HepG2 (cell line): ENCODE data around the gene CDK8. TPM values are rescaled to one million over a fixed set of nuclear protein-coding genes. Genes with fewer than 3 reads are reported as not detected.

Source experiments
- ARNT2 ChIP-seq: sonication (generic); formaldehyde crosslinking; IDR thresholded peaks from 2 replicates; pipeline ENCODE4 v1.8.0; 2022; ENCODE audit warnings: mild to moderate bottlenecking, low read depth, missing genetic modification reagents, moderate library complexity
- ASH2L ChIP-seq: fragments of 300-600, 200-600 bp; sonication (generic); IDR thresholded peaks from 2 replicates; pipeline ENCODE4 v1.7.0; 2017; ENCODE audit warnings: low read depth, mild to moderate bottlenecking, moderate library complexity, mixed read lengths, low read length; ENCODE audit not compliant: insufficient read length
- FOXO1 ChIP-seq: sonication (generic); formaldehyde crosslinking; IDR thresholded peaks from 2 replicates; pipeline ENCODE4 v1.4.0; 2020; ENCODE audit warnings: missing genetic modification reagents
- GATAD2A ChIP-seq: IDR thresholded peaks from 2 replicates; pipeline ENCODE4 v1.6.1; 2016
- GFI1 ChIP-seq: sonication (generic); formaldehyde crosslinking; IDR thresholded peaks from 2 replicates; pipeline ENCODE4 v1.5.0; 2020; ENCODE audit warnings: missing genetic modification reagents, mild to moderate bottlenecking, borderline replicate concordance
- KLF12 ChIP-seq: sonication (generic); formaldehyde crosslinking; IDR thresholded peaks from 2 replicates; pipeline ENCODE4 v1.4.0; 2020; ENCODE audit warnings: missing genetic modification reagents, borderline replicate concordance
- MAFK ChIP-seq, 2 experiments: IDR thresholded peaks in 1 of 2; conservative IDR thresholded peaks in 1 of 2; 2 replicates each; pipeline ENCODE4 v1.6.1; 2011; ENCODE audit warnings: improper control_type of control experiment in 2 of 2, low read length in 2 of 2
- MTA1 ChIP-seq: sonication (generic); formaldehyde crosslinking; IDR thresholded peaks from 2 replicates; pipeline ENCODE4 v1.4.0; 2020; ENCODE audit warnings: missing genetic modification reagents, mild to moderate bottlenecking, borderline replicate concordance
- PPARG ChIP-seq: conservative IDR thresholded peaks from 2 replicates; pipeline ENCODE4 v1.6.1; 2016; ENCODE audit warnings: missing biosample characterization, missing genetic modification reagents
- PRMT3 ChIP-seq: sonication (generic); formaldehyde crosslinking; IDR thresholded peaks from 2 replicates; pipeline ENCODE4 v1.8.1; 2022; ENCODE audit warnings: low read depth, mild to moderate bottlenecking, moderate library complexity, missing genetic modification reagents, borderline replicate concordance
- RAD21 ChIP-seq: fragments of 450-650 bp; formaldehyde crosslinking; IDR thresholded peaks from 2 replicates; pipeline ENCODE4 v1.5.0; 2020; ENCODE audit warnings: mild to moderate bottlenecking
- RCOR2 ChIP-seq: IDR thresholded peaks from 2 replicates; pipeline ENCODE4 v1.6.1; 2016; ENCODE audit warnings: missing biosample characterization, missing genetic modification reagents
- ZMYM3 ChIP-seq: sonication (generic); formaldehyde crosslinking; IDR thresholded peaks from 2 replicates; pipeline ENCODE4 v1.5.1; 2020; ENCODE audit warnings: mild to moderate bottlenecking, missing genetic modification reagents
- ZNF569 ChIP-seq: sonication (generic); formaldehyde crosslinking; IDR thresholded peaks from 2 replicates; pipeline ENCODE4 v1.5.0; 2020; ENCODE audit warnings: mild to moderate bottlenecking, missing genetic modification reagents, moderate library complexity, borderline replicate concordance
- ZNF703 ChIP-seq: sonication (generic); formaldehyde crosslinking; IDR thresholded peaks from 2 replicates; pipeline ENCODE4 v1.5.1; 2020; ENCODE audit warnings: missing genetic modification reagents, mild to moderate bottlenecking, moderate library complexity, borderline replicate concordance
- ZNF773 ChIP-seq: sonication (generic); formaldehyde crosslinking; IDR thresholded peaks from 2 replicates; pipeline ENCODE4 v1.4.0; 2020; ENCODE audit warnings: missing genetic modification reagents, borderline replicate concordance
- polyA plus RNA-seq, 8 experiments: library from polyadenylated mRNA; depleted of rRNA in 3 of 8; stranded (reverse) in 7 of 8; unstranded in 1 of 8; fragments of >200 nt; fragmentation: Illumina TruSeq in 4 of 8; extraction: Trizol in 4 of 8; gene quantifications; 2 replicates each; pipeline versions ENCODE4 v1.2.1 to v1.2.3, GENCODE V29; 2011 to 2016; ENCODE audit warnings: low read depth in 4 of 8, missing spikeins in 1 of 8, mixed read lengths in 1 of 8; ENCODE audit not compliant: insufficient read depth in 1 of 8
- total RNA-seq, 5 experiments: library from RNA; depleted of rRNA; stranded (reverse); fragments of >200 nt; fragmentation: Illumina TruSeq; extraction: Trizol; gene quantifications; 2 replicates each; pipeline ENCODE4 v1.2.3, GENCODE V29; 2016; ENCODE audit warnings: low read depth in 1 of 5
- TF ChIP-seq, protein P1 (sequence below): sonication (generic); formaldehyde crosslinking; IDR thresholded peaks from 2 replicates; pipeline ENCODE4 v1.5.0; 2020; ENCODE audit warnings: mild to moderate bottlenecking, missing genetic modification reagents
- TF ChIP-seq, protein P2 (sequence below): sonication (generic); formaldehyde crosslinking; IDR thresholded peaks from 2 replicates; pipeline ENCODE4 v1.5.0; 2020; ENCODE audit warnings: missing genetic modification reagents, mild to moderate bottlenecking, borderline replicate concordance
- TF ChIP-seq, protein P3 (sequence below): sonication (generic); formaldehyde crosslinking; IDR thresholded peaks from 2 replicates; pipeline ENCODE4 v1.4.0; 2020; ENCODE audit warnings: missing genetic modification reagents, borderline replicate concordance
- TF ChIP-seq, protein P4 (sequence below): IDR thresholded peaks from 2 replicates; pipeline ENCODE4 v1.6.1; 2016; ENCODE audit warnings: control low read depth

The CDK8 gene
- total and polyA plus RNA-seq, 2 of the 13 experiments (the other 11 are each of a cell fraction or from before 2014, with no cell fraction given) = 15.8 to 16.4 TPM

DNA sequence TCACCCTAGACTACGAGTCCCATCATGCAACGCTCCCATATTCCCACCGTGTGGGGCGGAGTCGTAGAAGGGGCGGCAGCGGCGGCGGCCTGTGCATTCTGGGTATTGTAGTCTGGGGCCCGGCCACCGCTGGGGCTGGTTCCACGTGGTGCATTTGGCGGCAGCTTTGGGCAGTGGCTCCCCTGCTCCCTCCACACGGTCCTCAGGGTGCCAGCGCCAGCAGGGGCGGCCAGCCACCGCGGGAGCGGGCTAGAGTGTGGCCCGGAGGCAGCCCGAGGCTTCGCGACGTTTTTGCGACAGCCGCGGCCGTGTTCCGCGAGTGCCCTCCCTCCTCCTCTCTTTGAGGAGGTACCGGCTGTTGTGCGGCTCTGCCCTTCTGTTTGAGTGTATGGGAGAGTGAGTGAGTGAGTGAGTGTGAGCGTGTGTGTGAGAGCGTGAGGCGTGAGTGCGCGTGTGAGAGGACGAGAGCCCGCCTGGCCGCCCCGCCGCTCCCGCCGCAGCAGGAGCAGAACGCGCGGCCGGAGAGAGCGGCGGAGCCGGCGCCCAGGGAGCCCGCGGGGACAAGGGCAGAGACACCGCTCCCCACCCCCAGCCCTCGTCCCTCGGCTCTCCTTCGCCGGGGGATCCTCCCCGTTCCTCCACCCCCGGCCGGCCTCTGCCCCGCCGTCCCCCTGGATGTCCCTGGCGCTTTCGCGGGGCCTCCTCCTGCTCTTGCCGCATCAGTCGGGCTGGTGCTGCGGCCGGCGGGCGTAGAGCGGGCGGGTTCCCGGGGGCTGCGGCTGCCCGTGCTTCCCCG is at the start of gene CDK8 (continued):
- TF ChIP-seq, protein P1, sequence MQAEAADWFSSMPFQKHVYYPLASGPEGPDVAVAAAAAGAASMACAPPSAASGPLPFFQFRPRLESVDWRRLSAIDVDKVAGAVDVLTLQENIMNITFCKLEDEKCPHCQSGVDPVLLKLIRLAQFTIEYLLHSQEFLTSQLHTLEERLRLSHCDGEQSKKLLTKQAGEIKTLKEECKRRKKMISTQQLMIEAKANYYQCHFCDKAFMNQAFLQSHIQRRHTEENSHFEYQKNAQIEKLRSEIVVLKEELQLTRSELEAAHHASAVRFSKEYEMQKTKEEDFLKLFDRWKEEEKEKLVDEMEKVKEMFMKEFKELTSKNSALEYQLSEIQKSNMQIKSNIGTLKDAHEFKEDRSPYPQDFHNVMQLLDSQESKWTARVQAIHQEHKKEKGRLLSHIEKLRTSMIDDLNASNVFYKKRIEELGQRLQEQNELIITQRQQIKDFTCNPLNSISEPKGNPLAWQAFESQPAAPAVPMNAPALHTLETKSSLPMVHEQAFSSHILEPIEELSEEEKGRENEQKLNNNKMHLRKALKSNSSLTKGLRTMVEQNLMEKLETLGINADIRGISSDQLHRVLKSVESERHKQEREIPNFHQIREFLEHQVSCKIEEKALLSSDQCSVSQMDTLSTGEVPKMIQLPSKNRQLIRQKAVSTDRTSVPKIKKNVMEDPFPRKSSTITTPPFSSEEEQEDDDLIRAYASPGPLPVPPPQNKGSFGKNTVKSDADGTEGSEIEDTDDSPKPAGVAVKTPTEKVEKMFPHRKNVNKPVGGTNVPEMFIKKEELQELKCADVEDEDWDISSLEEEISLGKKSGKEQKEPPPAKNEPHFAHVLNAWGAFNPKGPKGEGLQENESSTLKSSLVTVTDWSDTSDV = peak; percentile 67; the same call in 1 of the 2 replicates
- TF ChIP-seq RAD21 (CRISPR knock-in tag) = no peak
- TF ChIP-seq, protein P2, sequence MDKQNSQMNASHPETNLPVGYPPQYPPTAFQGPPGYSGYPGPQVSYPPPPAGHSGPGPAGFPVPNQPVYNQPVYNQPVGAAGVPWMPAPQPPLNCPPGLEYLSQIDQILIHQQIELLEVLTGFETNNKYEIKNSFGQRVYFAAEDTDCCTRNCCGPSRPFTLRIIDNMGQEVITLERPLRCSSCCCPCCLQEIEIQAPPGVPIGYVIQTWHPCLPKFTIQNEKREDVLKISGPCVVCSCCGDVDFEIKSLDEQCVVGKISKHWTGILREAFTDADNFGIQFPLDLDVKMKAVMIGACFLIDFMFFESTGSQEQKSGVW (CRISPR knock-in tag) = no peak
- TF ChIP-seq ASH2L = peak; percentile 97
- TF ChIP-seq KLF12 = peak; percentile 85
- TF ChIP-seq RCOR2 = no peak
- TF ChIP-seq GATAD2A (CRISPR knock-in tag) = no peak; the same call in 1 of the 2 replicates
- no peak; the same call in 1 of the 2 replicates for TF ChIP-seq FOXO1 (CRISPR knock-in tag)
- TF ChIP-seq PRMT3 = no peak
- TF ChIP-seq GFI1 (CRISPR knock-in tag) = no peak
- no peak for TF ChIP-seq ZNF773 (CRISPR knock-in tag)
- no peak for TF ChIP-seq ZNF703
- no peak for TF ChIP-seq ZMYM3
- TF ChIP-seq, protein P3, sequence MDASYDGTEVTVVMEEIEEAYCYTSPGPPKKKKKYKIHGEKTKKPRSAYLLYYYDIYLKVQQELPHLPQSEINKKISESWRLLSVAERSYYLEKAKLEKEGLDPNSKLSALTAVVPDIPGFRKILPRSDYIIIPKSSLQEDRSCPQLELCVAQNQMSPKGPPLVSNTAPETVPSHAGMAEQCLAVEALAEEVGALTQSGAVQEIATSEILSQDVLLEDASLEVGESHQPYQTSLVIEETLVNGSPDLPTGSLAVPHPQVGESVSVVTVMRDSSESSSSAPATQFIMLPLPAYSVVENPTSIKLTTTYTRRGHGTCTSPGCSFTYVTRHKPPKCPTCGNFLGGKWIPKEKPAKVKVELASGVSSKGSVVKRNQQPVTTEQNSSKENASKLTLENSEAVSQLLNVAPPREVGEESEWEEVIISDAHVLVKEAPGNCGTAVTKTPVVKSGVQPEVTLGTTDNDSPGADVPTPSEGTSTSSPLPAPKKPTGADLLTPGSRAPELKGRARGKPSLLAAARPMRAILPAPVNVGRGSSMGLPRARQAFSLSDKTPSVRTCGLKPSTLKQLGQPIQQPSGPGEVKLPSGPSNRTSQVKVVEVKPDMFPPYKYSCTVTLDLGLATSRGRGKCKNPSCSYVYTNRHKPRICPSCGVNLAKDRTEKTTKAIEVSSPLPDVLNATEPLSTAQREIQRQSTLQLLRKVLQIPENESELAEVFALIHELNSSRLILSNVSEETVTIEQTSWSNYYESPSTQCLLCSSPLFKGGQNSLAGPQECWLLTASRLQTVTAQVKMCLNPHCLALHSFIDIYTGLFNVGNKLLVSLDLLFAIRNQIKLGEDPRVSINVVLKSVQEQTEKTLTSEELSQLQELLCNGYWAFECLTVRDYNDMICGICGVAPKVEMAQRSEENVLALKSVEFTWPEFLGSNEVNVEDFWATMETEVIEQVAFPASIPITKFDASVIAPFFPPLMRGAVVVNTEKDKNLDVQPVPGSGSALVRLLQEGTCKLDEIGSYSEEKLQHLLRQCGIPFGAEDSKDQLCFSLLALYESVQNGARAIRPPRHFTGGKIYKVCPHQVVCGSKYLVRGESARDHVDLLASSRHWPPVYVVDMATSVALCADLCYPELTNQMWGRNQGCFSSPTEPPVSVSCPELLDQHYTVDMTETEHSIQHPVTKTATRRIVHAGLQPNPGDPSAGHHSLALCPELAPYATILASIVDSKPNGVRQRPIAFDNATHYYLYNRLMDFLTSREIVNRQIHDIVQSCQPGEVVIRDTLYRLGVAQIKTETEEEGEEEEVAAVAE = peak; percentile 30; the same call in 1 of the 2 replicates
- TF ChIP-seq ZNF569 (CRISPR knock-in tag) = no peak
- TF ChIP-seq MTA1 = no peak
- TF ChIP-seq PPARG (CRISPR knock-in tag) = no peak
- TF ChIP-seq MAFK (conservative IDR thresholded peaks at IDR 0.05 in 1 of 2, IDR thresholded peaks at IDR 0.05 in 1 of 2; ENCODE audit: low read length in 2 of 2) = no peak
- TF ChIP-seq, protein P4, sequence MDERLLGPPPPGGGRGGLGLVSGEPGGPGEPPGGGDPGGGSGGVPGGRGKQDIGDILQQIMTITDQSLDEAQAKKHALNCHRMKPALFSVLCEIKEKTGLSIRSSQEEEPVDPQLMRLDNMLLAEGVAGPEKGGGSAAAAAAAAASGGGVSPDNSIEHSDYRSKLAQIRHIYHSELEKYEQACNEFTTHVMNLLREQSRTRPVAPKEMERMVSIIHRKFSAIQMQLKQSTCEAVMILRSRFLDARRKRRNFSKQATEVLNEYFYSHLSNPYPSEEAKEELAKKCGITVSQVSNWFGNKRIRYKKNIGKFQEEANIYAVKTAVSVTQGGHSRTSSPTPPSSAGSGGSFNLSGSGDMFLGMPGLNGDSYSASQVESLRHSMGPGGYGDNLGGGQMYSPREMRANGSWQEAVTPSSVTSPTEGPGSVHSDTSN (CRISPR knock-in tag) = no peak
- TF ChIP-seq ARNT2 (CRISPR knock-in tag) = no peak
